HCT116 (cell line): ENCODE results near the gene UPK1B.

ENCODE experiments used
- ELF1 ChIP-seq: IDR thresholded peaks from 2 replicates; pipeline ENCODE4 v1.6.1; 2012; ENCODE audit warnings: low read depth, borderline replicate concordance
- EZH2phosphoT487 ChIP-seq: fragments of 200-600 bp; IDR thresholded peaks from 2 replicates; pipeline ENCODE4 v1.6.1; 2018; ENCODE audit warnings: antibody characterized with exemption, borderline replicate concordance
- JUND ChIP-seq: IDR thresholded peaks from 2 replicates; pipeline ENCODE4 v1.6.1; 2012
- MAX ChIP-seq: IDR thresholded peaks from 2 replicates; pipeline ENCODE4 v1.6.1; 2012
- POLR2A ChIP-seq: IDR thresholded peaks from 2 replicates; pipeline ENCODE4 v1.7.0; 2011; ENCODE audit warnings: borderline replicate concordance; ENCODE audit not compliant: insufficient read depth, insufficient read length; ENCODE audit errors: extremely low read depth
- POLR2AphosphoS5 ChIP-seq: IDR thresholded peaks from 2 replicates; pipeline ENCODE4 v1.6.1; 2011; ENCODE audit warnings: mild to moderate bottlenecking, low read depth, low read length, moderate library complexity
- SIN3A ChIP-seq: IDR thresholded peaks from 2 replicates; pipeline ENCODE4 v1.6.1; 2012; ENCODE audit warnings: low read depth
- SRF ChIP-seq: IDR thresholded peaks from 2 replicates; pipeline ENCODE4 v1.6.1; 2012; ENCODE audit warnings: low read depth
- TCF7L2 ChIP-seq: IDR thresholded peaks from 2 replicates; pipeline ENCODE4 v1.7.0; 2011; ENCODE audit warnings: borderline replicate concordance, inconsistent platforms; ENCODE audit not compliant: insufficient read depth, insufficient read length; ENCODE audit errors: extremely low read depth
- YY1 ChIP-seq: IDR thresholded peaks from 2 replicates; pipeline ENCODE4 v1.6.1; 2011; ENCODE audit warnings: low read length, low read depth, moderate library complexity, mild to moderate bottlenecking; ENCODE audit not compliant: insufficient replicate concordance; ENCODE audit errors: extremely low read depth
- ZBTB33 ChIP-seq: IDR thresholded peaks from 2 replicates; pipeline ENCODE4 v1.6.1; 2011; ENCODE audit warnings: mild to moderate bottlenecking, low read length, moderate library complexity; ENCODE audit not compliant: insufficient replicate concordance; ENCODE audit errors: extremely low read depth
- ZNF274 ChIP-seq: fragments of 200-500 bp; sonication (Bioruptor generic); IDR thresholded peaks from 2 replicates; pipeline ENCODE4 v1.6.1; 2014; ENCODE audit warnings: mild to moderate bottlenecking, low read depth, low read length, inconsistent platforms
- TF ChIP-seq, protein P1 (sequence below), 3 experiments: fragments of 200-600 bp in 1 of 3; sonication (generic) in 1 of 3; IDR thresholded peaks in 2 of 3; conservative IDR thresholded peaks in 1 of 3; 2 replicates each; pipeline ENCODE4 v1.5.1; 2012 to 2017; ENCODE audit warnings: low read depth in 2 of 3, low read length in 2 of 3, antibody characterized with exemption in 1 of 3, borderline replicate concordance in 1 of 3, control low read depth in 1 of 3, mild to moderate bottlenecking in 1 of 3, mixed read lengths in 1 of 3, mixed run types in 1 of 3, moderate library complexity in 1 of 3; ENCODE audit not compliant: insufficient read depth in 1 of 3
- TF ChIP-seq, protein P2 (sequence below): IDR thresholded peaks from 2 replicates; pipeline ENCODE4 v1.6.1; 2012; ENCODE audit warnings: low read depth

DNA sequence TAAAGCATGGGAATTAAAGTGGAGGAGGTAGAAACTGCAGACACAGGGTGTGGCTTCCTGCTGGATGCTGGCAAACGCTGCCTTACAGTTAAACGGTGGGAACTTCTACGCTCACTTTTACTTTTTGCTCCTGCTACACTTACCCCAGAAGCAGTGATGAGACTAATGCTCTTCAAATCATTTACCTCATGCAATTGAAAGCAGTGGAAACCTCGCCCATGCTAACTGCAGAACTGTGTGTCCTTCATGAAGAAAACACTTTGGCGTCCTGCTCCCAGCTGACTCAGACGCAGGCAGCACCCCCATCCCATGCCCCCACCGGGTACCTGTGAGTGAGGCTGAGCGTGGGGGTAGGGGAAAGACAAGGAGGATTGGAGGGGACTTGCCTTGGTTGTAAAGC lies 31.8 kb downstream of the UPK1B start:
- TF ChIP-seq, protein P1, sequence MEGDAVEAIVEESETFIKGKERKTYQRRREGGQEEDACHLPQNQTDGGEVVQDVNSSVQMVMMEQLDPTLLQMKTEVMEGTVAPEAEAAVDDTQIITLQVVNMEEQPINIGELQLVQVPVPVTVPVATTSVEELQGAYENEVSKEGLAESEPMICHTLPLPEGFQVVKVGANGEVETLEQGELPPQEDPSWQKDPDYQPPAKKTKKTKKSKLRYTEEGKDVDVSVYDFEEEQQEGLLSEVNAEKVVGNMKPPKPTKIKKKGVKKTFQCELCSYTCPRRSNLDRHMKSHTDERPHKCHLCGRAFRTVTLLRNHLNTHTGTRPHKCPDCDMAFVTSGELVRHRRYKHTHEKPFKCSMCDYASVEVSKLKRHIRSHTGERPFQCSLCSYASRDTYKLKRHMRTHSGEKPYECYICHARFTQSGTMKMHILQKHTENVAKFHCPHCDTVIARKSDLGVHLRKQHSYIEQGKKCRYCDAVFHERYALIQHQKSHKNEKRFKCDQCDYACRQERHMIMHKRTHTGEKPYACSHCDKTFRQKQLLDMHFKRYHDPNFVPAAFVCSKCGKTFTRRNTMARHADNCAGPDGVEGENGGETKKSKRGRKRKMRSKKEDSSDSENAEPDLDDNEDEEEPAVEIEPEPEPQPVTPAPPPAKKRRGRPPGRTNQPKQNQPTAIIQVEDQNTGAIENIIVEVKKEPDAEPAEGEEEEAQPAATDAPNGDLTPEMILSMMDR (IDR thresholded peaks at IDR 0.05 in 2 of 3, conservative IDR thresholded peaks at IDR 0.05 in 1 of 3; ENCODE audit: borderline replicate concordance in 1 of 3, insufficient read depth in 1 of 3, low read depth in 2 of 3, low read length in 2 of 3) = no peak
- TF ChIP-seq ZBTB33 = no peak
- TF ChIP-seq POLR2A = no peak
- TF ChIP-seq MAX = no peak
- TF ChIP-seq SRF = no peak
- TF ChIP-seq SIN3A = no peak
- TF ChIP-seq, protein P2, sequence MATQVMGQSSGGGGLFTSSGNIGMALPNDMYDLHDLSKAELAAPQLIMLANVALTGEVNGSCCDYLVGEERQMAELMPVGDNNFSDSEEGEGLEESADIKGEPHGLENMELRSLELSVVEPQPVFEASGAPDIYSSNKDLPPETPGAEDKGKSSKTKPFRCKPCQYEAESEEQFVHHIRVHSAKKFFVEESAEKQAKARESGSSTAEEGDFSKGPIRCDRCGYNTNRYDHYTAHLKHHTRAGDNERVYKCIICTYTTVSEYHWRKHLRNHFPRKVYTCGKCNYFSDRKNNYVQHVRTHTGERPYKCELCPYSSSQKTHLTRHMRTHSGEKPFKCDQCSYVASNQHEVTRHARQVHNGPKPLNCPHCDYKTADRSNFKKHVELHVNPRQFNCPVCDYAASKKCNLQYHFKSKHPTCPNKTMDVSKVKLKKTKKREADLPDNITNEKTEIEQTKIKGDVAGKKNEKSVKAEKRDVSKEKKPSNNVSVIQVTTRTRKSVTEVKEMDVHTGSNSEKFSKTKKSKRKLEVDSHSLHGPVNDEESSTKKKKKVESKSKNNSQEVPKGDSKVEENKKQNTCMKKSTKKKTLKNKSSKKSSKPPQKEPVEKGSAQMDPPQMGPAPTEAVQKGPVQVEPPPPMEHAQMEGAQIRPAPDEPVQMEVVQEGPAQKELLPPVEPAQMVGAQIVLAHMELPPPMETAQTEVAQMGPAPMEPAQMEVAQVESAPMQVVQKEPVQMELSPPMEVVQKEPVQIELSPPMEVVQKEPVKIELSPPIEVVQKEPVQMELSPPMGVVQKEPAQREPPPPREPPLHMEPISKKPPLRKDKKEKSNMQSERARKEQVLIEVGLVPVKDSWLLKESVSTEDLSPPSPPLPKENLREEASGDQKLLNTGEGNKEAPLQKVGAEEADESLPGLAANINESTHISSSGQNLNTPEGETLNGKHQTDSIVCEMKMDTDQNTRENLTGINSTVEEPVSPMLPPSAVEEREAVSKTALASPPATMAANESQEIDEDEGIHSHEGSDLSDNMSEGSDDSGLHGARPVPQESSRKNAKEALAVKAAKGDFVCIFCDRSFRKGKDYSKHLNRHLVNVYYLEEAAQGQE = no peak
- TF ChIP-seq ZNF274 = no peak
- TF ChIP-seq POLR2AphosphoS5 = no peak
- no peak for TF ChIP-seq YY1
- no peak for TF ChIP-seq ELF1
- no peak for TF ChIP-seq JUND
- TF ChIP-seq TCF7L2 = no peak
- TF ChIP-seq EZH2phosphoT487 = no peak
